ENCODE results near the gene KLHL5. TPM values are rescaled to one million over a fixed set of nuclear protein-coding genes. Genes with fewer than 3 reads are reported as not detected.

Gene KLHL5
- polyA plus RNA-seq, 1 donor from 2014 or later, result 33.8 TPM

GRCh38 chr4:39048311-39048710 is 13.7 kb upstream of the KLHL5 start:
- Histone ChIP-seq H3K27ac (ENCODE audit: low read length) (no peak overlapping the region), H2AFZ (ENCODE audit: low read depth, low read length) (no peak overlapping the region), H3K27me3 (ENCODE audit: insufficient read depth, low read depth, low read length) (no peaks in the 10 kb centered on the region), H3K79me2 (replicated peaks; ENCODE audit: insufficient read depth, low read length) (peaks cover 3% of the 10 kb centered on the region), H3F3A (ENCODE audit: insufficient read depth, low read length, poor library complexity, severe bottlenecking) (no peaks in the 10 kb centered on the region), H3K9me3 (ENCODE audit: low read length) (no peaks in the 10 kb centered on the region), H3K9ac (ENCODE audit: low read length) (no peak overlapping the region), H3K4me2 (ENCODE audit: low read length) (no peak overlapping the region), H3K9me2 (ENCODE audit: insufficient read depth, low read length) (no peaks in the 10 kb centered on the region), H3K4me3 (ENCODE audit: low read length) (no peak overlapping the region), H4K20me1 (ENCODE audit: insufficient read depth) (no peaks in the 10 kb centered on the region), H3K36me3 (ENCODE audit: insufficient read depth, low read length) (no peaks in the 10 kb centered on the region)
- TF ChIP-seq RAD21 (conservative IDR thresholded peaks at IDR 0.05) (no peak), CTCF (IDR thresholded peaks at IDR 0.05; ENCODE audit: poor library complexity, severe bottlenecking) (no peak), POLR2AphosphoS5 (IDR thresholded peaks at IDR 0.05) (no peak), TAF1 (IDR thresholded peaks at IDR 0.05; ENCODE audit: low read depth) (no peak), EZH2 (IDR thresholded peaks at IDR 0.05; ENCODE audit: borderline replicate concordance, insufficient read depth, low read length, poor library complexity, severe bottlenecking) (no peak), REST (IDR thresholded peaks at IDR 0.05; ENCODE audit: borderline replicate concordance) (no peak), EP300 (conservative IDR thresholded peaks at IDR 0.05; ENCODE audit: poor library complexity, severe bottlenecking) (no peak), SMC3 (conservative IDR thresholded peaks at IDR 0.05; ENCODE audit: poor library complexity) (no peak), MXI1 (conservative IDR thresholded peaks at IDR 0.05; ENCODE audit: poor library complexity, severe bottlenecking) (no peak)

GRCh38 chr4:39050590-39050989 is 11.4 kb upstream of the KLHL5 start:
- no peaks in the 10 kb centered on the region for H3K36me3 ChIP-seq (ENCODE audit: insufficient read depth, low read length)
- peaks cover 3% of the 10 kb centered on the region for H3K79me2 ChIP-seq (replicated peaks; ENCODE audit: insufficient read depth, low read length)
- H3K27me3 ChIP-seq (ENCODE audit: insufficient read depth, low read depth, low read length), result no peaks in the 10 kb centered on the region
- H3K4me3 ChIP-seq (ENCODE audit: low read length), result no peak overlapping the region
- no peak overlapping the region for H2AFZ ChIP-seq (ENCODE audit: low read depth, low read length)
- H3K9ac ChIP-seq (ENCODE audit: low read length), result no peak overlapping the region
- no peaks in the 10 kb centered on the region for H3F3A ChIP-seq (ENCODE audit: insufficient read depth, low read length, poor library complexity, severe bottlenecking)
- no peaks in the 10 kb centered on the region for H3K9me3 ChIP-seq (ENCODE audit: low read length)
- H3K27ac ChIP-seq (ENCODE audit: low read length), result no peak overlapping the region
- no peaks in the 10 kb centered on the region for H3K9me2 ChIP-seq (ENCODE audit: insufficient read depth, low read length)
- H4K20me1 ChIP-seq (ENCODE audit: insufficient read depth), result no peaks in the 10 kb centered on the region
- TF ChIP-seq POLR2AphosphoS5 (IDR thresholded peaks at IDR 0.05), result no peak
- no peak for TF ChIP-seq CTCF (IDR thresholded peaks at IDR 0.05; ENCODE audit: poor library complexity, severe bottlenecking)
- no peak for TF ChIP-seq TAF1 (IDR thresholded peaks at IDR 0.05; ENCODE audit: low read depth)
- no peak for TF ChIP-seq RAD21 (conservative IDR thresholded peaks at IDR 0.05)
- no peak for TF ChIP-seq MXI1 (conservative IDR thresholded peaks at IDR 0.05; ENCODE audit: poor library complexity, severe bottlenecking)
- TF ChIP-seq REST (IDR thresholded peaks at IDR 0.05; ENCODE audit: borderline replicate concordance), result no peak
- TF ChIP-seq EZH2 (IDR thresholded peaks at IDR 0.05; ENCODE audit: borderline replicate concordance, insufficient read depth, low read length, poor library complexity, severe bottlenecking), result no peak
- TF ChIP-seq SMC3 (conservative IDR thresholded peaks at IDR 0.05; ENCODE audit: poor library complexity), result no peak
- no peak for TF ChIP-seq EP300 (conservative IDR thresholded peaks at IDR 0.05; ENCODE audit: poor library complexity, severe bottlenecking)
- H3K4me2 ChIP-seq (ENCODE audit: low read length), result no peak overlapping the region

Measured in neural cell (in vitro differentiated cells).